SHP77 (cell line): ENCODE data around the gene PDE3A.

Source experiments
- DNase-seq, 2 experiments: peaks; one replicate each; lab custom pipeline; 2025; lab: John Stamatoyannopoulos, UW

The PDE3A gene

GRCh38 chr12:20458011-20458410 lies 89.7 kb downstream of the PDE3A start:
- DNase-seq: no peak

DNA sequence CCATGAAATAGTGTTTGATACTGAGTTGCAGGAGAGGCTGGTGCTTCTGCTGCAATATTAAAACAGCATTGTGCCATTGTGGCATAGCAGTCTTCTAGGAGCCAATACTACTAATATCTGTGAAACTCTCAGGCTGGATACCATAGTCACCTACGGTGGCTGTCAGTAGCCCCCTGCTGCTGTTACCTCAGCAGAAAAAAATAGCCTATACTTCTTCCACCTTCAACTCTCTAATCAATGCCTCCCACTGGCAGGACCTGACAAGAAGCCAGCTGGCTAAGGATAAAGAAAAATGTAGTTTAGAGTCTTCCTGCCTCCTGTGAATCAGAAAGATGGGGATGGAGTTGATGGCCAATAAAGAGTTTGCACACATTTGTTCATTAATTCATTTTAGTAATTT lies 91.6 kb downstream of the PDE3A start:
- no peak for DNase-seq

DNA sequence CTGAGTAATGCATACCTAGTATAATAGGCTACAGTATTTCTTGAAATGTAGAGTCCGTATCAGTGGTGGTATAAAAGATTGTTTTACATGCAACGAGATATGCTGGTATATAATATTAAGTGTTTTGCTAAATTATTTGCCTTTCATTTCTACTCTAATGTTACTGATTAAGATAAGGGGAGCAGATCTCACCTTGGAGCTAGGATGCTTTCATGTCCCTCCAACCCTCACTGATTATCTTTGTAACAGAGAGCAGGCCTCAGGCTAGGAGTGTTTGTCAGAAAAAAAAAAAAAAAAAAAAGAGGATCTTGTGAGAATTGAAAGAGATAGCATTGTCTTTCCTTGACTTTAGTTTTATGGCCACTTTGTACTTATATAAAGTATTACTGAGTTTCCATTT lies 92.6 kb downstream of the PDE3A start:
- no peak for DNase-seq

DNA sequence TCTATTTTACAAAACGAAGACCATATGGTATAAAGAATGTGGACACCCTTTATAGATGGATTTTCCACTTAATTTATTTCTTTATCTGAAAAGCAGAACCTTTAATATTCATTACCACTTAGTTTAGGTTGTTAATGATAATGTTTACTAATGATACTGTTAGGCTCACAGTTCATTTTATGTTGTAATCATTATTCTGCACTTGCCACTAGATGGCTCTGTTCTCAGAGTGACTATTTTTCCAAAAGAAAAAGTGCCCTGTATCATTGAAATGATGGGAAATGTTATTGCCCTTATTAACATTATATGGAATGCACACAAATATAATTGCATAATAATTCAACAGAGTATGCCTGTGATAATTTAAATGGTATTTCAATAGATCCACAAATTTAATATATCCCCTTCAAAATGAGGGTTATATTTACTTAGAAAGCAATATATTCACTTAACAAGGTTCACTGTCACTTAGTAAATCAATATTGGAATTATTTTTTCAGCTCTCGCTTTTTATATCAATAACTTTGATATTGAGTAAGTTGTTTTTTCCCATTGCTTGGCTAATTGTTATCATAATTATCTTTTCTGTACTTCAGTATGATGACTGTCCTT lies 95.7 kb downstream of the PDE3A start:
- peak; percentile 0 to 1 for DNase-seq

GRCh38 chr12:20469300-20469699 lies 101.0 kb downstream of the PDE3A start:
- DNase-seq: no peak

- DNase-seq: no peak
Observed at GRCh38 chr12:20469756-20470155, 101.4 kb downstream of the PDE3A start.

DNA sequence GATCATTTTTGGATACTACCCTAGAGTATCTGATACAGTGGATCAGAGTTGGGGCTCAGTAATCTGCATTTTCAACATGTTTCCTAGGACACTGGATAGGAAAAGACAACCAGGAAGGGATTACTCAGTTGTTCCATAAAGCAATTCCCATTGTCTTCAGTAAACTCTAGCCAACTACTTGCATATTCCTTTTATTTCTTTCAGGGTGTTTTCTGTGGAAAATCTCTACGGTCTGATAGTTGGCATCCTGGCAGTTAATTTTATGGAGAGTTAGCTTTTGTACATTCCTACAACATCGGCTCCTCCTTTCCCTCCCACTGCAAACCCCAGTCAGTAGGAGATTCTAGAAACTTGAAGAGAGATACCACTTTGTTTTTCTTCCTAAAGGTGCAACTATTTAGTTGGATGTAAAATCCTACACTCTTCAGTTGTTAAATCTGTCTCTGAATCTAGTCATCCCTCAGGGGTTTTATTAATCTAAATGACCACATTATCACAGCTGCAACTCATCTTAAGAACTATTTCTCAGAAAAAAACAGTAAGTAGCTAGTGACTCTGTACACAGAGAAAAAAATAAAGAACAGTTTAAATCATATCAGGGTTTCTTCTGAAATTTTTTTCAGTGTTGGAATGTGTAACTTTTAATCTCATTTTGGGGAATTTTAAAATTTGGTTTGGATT lies 103.9 kb downstream of the PDE3A start:
- no peak for DNase-seq

GRCh38 chr12:20473133-20473532 lies 104.8 kb downstream of the PDE3A start:
- no peak for DNase-seq

DNA sequence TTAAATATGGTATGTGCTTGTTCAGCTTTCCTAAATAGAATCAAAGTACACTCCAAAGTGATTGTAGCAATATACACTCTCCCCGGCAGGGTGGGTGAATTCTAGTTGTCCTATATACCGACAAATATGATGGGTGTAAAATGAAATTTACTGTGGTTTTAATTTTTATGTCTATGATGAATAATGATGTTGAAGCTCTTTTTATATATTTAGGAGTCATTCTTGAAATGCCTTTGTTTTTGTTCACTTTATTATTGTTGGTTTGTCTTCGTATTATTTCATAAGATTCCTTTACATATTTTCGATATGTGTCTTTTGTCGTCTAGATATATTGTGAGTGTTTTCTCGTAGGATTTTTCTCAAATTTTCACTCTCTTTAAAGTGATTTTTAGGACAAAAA lies 105.7 kb downstream of the PDE3A start:
- no peak for DNase-seq

DNA sequence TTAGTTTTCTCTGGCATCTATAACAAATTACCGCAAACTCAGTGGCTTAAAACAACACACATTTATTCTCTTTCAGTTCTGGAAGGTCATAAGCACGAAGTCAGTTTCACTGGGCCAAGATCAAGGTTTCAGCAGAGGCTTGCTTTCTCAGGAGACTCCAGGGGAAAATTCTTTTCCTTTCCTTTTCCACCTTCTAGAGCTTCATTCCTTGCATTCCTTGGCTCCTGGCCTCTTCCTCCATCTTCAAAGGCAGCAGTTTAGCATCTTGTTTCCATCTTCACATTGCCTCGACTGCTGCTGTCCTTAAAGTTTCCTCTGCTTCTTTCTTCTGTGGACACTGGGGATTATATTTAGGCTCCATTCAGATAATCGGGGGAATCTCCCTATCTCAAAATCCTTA lies 106.1 kb downstream of the PDE3A start:
- DNase-seq: no peak

DNA sequence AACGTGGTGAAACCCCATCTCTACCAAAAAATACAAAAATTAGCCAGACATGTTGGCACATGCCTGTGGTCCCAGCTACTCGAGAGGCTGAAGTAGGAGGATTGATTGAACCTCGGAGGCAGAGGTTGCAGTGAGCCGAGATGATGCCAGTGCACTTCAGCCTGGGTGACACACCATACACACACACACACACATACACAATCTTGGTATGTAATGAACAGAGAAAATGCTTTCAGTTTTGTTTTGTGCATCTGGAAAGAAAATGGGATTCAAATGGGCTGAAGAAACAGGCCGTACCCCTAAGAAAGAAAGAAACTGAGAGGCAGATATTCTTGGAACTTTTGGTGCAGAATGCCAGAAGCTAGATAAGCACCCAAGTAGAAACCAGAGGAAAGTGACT lies 107.2 kb downstream of the PDE3A start:
- no peak for DNase-seq

- no peak for DNase-seq
Observed at GRCh38 chr12:20476551-20476950, 108.2 kb downstream of the PDE3A start.

DNA sequence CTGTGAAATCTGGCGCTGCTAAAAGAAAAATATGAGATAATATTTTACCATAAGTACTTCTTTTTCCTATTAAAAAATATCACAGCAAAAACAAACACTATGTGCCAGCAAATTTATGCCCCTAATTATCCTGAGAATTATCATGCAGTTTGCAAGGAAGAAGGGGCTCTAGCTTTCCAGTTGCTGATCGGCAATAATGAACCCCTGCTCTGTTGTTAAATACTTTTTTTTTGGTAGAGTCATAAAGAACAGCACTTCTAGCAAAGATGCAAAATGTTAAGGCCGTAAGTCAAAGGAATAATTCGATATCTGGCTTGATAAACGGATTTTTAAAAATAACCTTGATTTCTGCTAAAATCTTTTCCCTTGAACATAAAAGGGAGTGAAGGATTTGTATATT lies 108.9 kb downstream of the PDE3A start:
- DNase-seq: no peak

DNA sequence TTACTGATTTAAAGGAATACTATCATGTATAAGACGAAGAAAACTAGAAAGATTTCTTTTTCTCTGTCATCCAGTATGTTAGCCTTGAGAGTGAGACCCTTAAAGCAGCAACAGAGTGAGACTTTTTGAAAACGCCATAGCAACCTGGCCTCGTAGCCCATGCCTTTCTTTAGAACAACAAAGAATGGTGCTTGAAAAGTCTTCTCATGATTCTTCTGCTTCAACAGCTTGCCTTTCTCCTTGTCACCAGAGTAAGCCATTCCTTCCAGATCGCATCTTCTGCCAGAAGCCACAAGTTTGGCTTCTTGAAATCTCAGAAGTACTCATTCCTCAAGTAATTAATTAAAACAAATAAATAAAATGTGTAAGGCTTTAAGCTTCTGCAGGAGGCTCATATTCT lies 109.3 kb downstream of the PDE3A start:
- no peak for DNase-seq

- no peak for DNase-seq
Observed at GRCh38 chr12:20482491-20483054, 114.2 kb downstream of the PDE3A start.

- DNase-seq: no peak
Observed at GRCh38 chr12:20483776-20484175, 115.4 kb downstream of the PDE3A start.

DNA sequence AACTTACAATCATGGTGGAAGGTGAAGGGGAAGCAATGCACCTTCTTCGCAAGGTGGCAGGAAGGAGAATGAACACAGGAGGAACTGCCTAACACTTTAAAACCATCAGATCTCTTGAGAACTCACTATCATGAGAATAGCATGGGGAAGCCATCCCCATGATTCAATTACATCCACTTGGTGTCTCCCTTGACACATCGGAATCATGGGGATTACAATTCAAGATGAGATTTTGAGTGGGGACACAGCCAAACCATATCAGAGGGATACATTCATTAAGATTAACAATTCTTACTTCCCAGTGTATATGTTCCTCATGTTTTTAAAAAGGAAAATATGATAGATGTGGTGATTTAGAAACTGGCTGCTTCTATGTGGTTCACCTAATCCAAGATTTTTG lies 117.9 kb downstream of the PDE3A start:
- DNase-seq: no peak

DNA sequence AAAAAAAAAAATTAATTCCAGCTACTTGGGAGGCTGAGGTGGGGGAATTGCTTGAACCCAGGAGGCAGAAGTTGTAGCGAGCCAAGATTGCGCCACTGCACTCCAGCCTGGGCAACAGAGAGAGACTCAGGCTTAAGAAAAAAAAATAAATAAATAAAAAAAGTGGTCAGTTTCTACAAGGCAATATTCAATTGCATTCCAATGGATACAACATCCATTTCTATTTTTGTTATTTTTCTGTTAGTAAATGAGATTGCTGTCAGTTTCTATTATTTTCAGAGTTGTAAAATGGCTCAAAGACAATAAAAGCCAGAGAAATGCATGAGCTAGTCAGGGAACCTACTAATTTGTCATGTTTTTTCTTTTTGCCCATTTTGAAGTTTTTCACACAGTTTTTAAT lies 119.2 kb downstream of the PDE3A start:
- no peak for DNase-seq

GRCh38 chr12:20489645-20490044 lies 121.3 kb downstream of the PDE3A start:
- DNase-seq: peak; percentile 23 to 54

- no peak for DNase-seq
Observed at GRCh38 chr12:20490213-20490612, 121.9 kb downstream of the PDE3A start.

- no peak for DNase-seq
Observed at GRCh38 chr12:20491290-20491689, 123.0 kb downstream of the PDE3A start.

- no peak for DNase-seq
Observed at GRCh38 chr12:20492251-20492760, 124.0 kb downstream of the PDE3A start.

DNA sequence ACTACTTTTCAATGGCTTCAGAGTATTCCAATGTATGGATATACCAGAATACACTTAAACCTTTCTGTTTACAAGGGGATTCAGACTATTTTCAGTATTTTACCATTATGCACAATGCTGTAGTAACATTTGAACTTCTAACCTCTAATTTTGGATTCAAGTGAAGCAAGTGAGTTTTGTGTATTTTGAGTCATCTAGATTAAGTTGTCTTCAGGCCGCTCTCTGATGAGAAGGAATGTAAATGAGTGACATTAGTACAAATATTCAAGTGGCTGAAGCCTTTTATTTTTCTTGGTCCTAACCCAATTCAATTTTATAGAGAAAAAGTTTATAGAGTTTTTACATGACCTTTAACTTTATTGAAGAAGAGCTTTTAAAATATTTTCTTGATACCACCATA lies 125.6 kb downstream of the PDE3A start:
- DNase-seq: no peak

- no peak for DNase-seq
Observed at GRCh38 chr12:20494851-20495250, 126.5 kb downstream of the PDE3A start.
